Esophagus muscularis mucosa (tissue), 4 donors: ENCODE results near the gene GDF11. TPM values are rescaled to one million over a fixed set of nuclear protein-coding genes. Genes with fewer than 3 reads are reported as not detected.

ENCODE experiments used
- DNase-seq: peaks from one replicate; pipeline ENCODE4 v3.0.0-alpha.2; 2017; ENCODE audit errors: extremely low spot score
- H3K27ac ChIP-seq, 4 donors: fragments of 200-600 bp; sonication (generic); replicated peaks in 1 of 4; 1 replicate in 3 of 4; 2 replicates in 1 of 4; pipeline ENCODE4 v1.5.1; 2016 to 2019; ENCODE audit warnings: mild to moderate bottlenecking in 1 of 4
- H3K27me3 ChIP-seq, 4 donors: fragments of 200-600 bp; sonication (generic); one replicate each; pipeline versions ENCODE4 v1.5.1 to v1.6.0; 2016 to 2019
- H3K36me3 ChIP-seq, 4 donors: fragments of 200-600 bp; sonication (generic); one replicate each; pipeline ENCODE4 v1.5.1; 2016 to 2019
- H3K4me1 ChIP-seq, 4 donors: fragments of 200-600 bp; sonication (generic); one replicate each; pipeline ENCODE4 v1.5.1; 2016 to 2019
- H3K4me3 ChIP-seq, 4 donors: fragments of 200-600 bp; sonication (generic); 1 replicate in 2 of 4; 2 replicates in 2 of 4; pipeline ENCODE4 v1.5.1; 2016 to 2019; ENCODE audit warnings: mild to moderate bottlenecking in 4 of 4, moderate library complexity in 1 of 4
- H3K9me3 ChIP-seq, 4 donors: fragments of 200-600 bp; sonication (generic); 1 replicate in 3 of 4; 2 replicates in 1 of 4; pipeline ENCODE4 v1.5.1; 2016 to 2019
- EP300 ChIP-seq: sonication (generic); formaldehyde crosslinking; IDR thresholded peaks from one replicate; pipeline ENCODE4 v1.6.1; 2017; ENCODE audit warnings: antibody characterized with exemption
- POLR2A ChIP-seq: fragments of 450-650 bp; IDR thresholded peaks from one replicate; pipeline ENCODE4 v1.6.1; 2017; ENCODE audit warnings: antibody characterized with exemption, moderate library complexity, mild to moderate bottlenecking, low read depth
- POLR2AphosphoS5 ChIP-seq, 2 donors: sonication (generic); formaldehyde crosslinking; IDR thresholded peaks; one replicate each; pipeline ENCODE4 v1.6.1; 2017; ENCODE audit warnings: antibody characterized with exemption in 2 of 2
- WGBS: methylation state at CpG from one replicate; pipeline ENCODE4 v1.1.5; 2018; 5-methylcytosine and 5-hydroxymethylcytosine counted together
- intact Hi-C: fragments of 100-400 bp; cut with DNase I; formaldehyde crosslinking; loops from one replicate; pipeline ENCODE4 v1.15.1; 2023
- total RNA-seq, 4 donors: library from RNA; depleted of rRNA; stranded (reverse); fragments of >200 nt; gene quantifications; one replicate each; pipeline versions ENCODE4 v1.1.0 to v1.2.1, GENCODE V29; 2016
- TF ChIP-seq, protein P1 (sequence below), 3 experiments: fragments of 200-600 bp in 2 of 3; fragments of 450-650 bp in 1 of 3; sonication (generic) in 2 of 3; IDR thresholded peaks; one replicate each; pipeline ENCODE4 v1.5.1; 2017 to 2019; ENCODE audit warnings: antibody characterized with exemption in 3 of 3, mild to moderate bottlenecking in 2 of 3, moderate library complexity in 1 of 3

GDF11 gene
- total RNA-seq, 4 donors from 2014 or later: 1.7 to 9.0 (median 4.9) TPM

DNA sequence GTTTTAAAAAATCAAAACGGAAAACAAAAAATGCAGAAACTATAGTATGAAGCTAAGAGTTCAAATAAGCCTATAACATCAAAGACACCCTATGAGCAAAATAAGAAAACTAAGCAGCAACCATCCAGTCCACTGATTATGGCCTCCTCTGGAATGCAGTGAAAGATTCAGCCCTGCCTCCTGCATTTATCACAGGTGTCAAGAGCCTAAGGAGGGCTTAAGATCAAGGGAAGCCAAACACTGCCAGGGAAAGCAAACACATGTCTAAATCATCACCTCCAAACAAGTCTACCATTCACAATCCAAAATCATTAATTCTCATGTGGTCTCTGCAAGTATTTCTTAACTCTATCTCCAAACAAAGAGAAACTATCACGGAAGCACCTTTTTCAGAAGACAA, 46.2 kb downstream of the GDF11 start:
- Histone ChIP-seq H3K27ac (no peak overlapping the region), H3K36me3 (peaks cover 49 to 93% (median 78%) of the 10 kb centered on the region in 4 donors), H3K4me3 (no peak overlapping the region), H3K27me3 (no peaks in the 10 kb centered on the region), H3K4me1 (no peaks in the 10 kb centered on the region), H3K9me3 (no peaks in the 10 kb centered on the region)
- TF ChIP-seq POLR2AphosphoS5 (IDR thresholded peaks at IDR 0.05) (no peak), EP300 (no peak), POLR2A (no peak)
- TF ChIP-seq, protein P1, sequence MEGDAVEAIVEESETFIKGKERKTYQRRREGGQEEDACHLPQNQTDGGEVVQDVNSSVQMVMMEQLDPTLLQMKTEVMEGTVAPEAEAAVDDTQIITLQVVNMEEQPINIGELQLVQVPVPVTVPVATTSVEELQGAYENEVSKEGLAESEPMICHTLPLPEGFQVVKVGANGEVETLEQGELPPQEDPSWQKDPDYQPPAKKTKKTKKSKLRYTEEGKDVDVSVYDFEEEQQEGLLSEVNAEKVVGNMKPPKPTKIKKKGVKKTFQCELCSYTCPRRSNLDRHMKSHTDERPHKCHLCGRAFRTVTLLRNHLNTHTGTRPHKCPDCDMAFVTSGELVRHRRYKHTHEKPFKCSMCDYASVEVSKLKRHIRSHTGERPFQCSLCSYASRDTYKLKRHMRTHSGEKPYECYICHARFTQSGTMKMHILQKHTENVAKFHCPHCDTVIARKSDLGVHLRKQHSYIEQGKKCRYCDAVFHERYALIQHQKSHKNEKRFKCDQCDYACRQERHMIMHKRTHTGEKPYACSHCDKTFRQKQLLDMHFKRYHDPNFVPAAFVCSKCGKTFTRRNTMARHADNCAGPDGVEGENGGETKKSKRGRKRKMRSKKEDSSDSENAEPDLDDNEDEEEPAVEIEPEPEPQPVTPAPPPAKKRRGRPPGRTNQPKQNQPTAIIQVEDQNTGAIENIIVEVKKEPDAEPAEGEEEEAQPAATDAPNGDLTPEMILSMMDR (IDR thresholded peaks at IDR 0.05): no peak
- intact Hi-C loops: no loop called here
- 89% methylated on average over 2 of the region's 2 CpGs for WGBS
- DNase-seq: no peak

DNA sequence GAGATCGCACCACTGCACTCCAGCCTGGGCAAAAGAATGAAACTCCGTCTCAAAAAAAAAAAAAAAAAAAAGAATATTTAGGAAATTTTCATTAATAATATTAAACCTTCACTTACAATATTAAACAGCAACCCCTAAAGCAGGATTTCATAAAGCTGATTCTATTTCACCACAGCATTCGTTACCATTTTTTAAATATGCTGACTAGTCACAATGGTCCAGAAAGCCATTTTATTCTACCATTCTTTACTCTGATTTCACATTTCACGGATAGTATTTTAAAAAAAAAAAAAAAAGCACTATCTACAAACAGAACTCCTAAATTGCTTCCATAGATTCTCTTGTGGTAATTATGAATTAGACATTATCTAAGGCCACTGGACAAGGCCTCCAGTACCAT, 47.0 kb downstream of the GDF11 start:
- 82% methylated on average over 4 of the region's 4 CpGs for WGBS
- TF ChIP-seq EP300: no peak
- no peak for TF ChIP-seq POLR2A
- TF ChIP-seq, protein P1 (IDR thresholded peaks at IDR 0.05): no peak
- TF ChIP-seq POLR2AphosphoS5 (IDR thresholded peaks at IDR 0.05): no peak
- H3K4me3 ChIP-seq: no peak overlapping the region
- intact Hi-C loops: no loop called here
- peaks cover 55 to 93% (median 78%) of the 10 kb centered on the region in 4 donors for H3K36me3 ChIP-seq
- no peaks in the 10 kb centered on the region for H3K4me1 ChIP-seq
- no peaks in the 10 kb centered on the region for H3K9me3 ChIP-seq
- no peaks in the 10 kb centered on the region for H3K27me3 ChIP-seq
- no peak for DNase-seq
- H3K27ac ChIP-seq: no peak overlapping the region

DNA sequence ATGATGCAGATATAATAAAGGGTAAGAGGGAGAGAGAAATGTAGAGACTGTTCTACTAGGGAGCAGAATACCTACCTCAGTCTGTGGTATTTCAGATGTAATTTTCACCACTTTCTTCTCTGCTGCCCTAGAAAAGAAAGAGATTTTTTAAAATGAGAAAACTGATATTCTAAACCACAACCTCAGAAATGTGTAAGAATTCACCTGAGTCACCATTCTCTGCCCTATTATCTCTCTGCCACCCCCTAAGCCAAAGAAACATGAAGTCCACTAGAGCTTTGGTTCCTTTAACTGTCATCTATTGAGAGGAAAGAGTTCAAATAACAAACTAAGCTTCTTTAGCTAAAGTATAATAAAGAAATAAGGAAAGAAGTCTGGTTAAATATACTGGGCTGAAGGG, 53.0 kb downstream of the GDF11 start:
- Histone ChIP-seq H3K27me3 (no peaks in the 10 kb centered on the region), H3K36me3 (peaks cover 42 to 93% (median 71%) of the 10 kb centered on the region in 4 donors), H3K4me1 (peaks cover 0 to 9% (median 0%) of the 10 kb centered on the region in 4 donors), H3K27ac (no peak overlapping the region), H3K9me3 (no peaks in the 10 kb centered on the region), H3K4me3 (no peak overlapping the region)
- TF ChIP-seq, protein P1 (IDR thresholded peaks at IDR 0.05): no peak
- TF ChIP-seq POLR2A (no peak), POLR2AphosphoS5 (IDR thresholded peaks at IDR 0.05) (no peak), EP300 (no peak)
- intact Hi-C loops: loop anchor here (5.0 kb wide), 1 partner anchor 49 kb away; no protein-coding TSS in a partner anchor
- DNase-seq: no peak

DNA sequence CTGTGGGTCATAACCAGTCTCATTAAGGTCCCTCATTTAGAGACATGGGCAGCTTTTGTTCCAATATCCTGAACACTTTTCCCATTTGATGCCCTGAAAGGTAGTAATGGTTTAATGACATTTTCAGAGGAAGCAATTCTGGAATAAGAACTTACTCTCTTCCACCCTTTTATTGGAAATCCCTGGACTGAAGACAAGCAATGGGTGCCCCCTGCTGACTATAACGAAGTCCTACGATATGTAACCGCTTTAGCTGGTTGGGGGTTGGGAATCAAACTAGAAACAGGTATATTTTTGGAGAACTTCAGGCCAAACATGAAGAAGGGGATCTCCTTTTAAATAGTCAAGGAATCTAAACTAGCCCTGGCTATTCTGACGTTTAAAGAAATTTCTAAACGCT, 54.1 kb downstream of the GDF11 start:
- peaks cover 42 to 97% (median 77%) of the 10 kb centered on the region in 4 donors for H3K36me3 ChIP-seq
- no peak overlapping the region for H3K4me3 ChIP-seq
- TF ChIP-seq POLR2AphosphoS5 (IDR thresholded peaks at IDR 0.05): no peak
- TF ChIP-seq, protein P1 (IDR thresholded peaks at IDR 0.05): peak in 2 of 3 experiments; percentile 43 to 49
- H3K9me3 ChIP-seq: no peaks in the 10 kb centered on the region
- 50% methylated on average over 5 of the region's 5 CpGs for WGBS
- no peak for DNase-seq
- intact Hi-C loops: loop anchor here (5.0 kb wide), 1 partner anchor 50 kb away; no protein-coding TSS in a partner anchor
- no peaks in the 10 kb centered on the region for H3K27me3 ChIP-seq
- no peak overlapping the region for H3K27ac ChIP-seq
- peaks cover 0 to 9% (median 0%) of the 10 kb centered on the region in 4 donors for H3K4me1 ChIP-seq

DNA sequence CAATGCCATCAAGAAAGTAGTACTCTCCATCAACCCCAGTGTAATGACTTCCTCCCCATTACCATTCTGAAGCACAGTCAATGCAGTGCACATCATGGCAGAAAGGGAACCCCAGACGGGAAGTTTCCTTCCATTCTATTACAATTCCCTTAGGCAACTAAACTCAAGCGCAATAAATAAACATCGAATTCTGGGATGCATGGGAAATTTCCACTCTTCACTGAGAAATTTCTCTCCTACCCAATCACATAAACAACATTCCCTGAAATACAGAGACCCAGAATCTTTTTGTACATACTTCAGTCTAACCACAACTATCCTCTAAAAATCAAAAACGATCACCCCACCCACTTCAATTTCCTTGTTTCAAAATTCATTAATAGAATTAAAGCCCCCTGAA, 54.6 kb downstream of the GDF11 start:
- H3K27me3 ChIP-seq: no peaks in the 10 kb centered on the region
- no peak for TF ChIP-seq POLR2A
- TF ChIP-seq POLR2AphosphoS5 (IDR thresholded peaks at IDR 0.05): no peak
- no peak for TF ChIP-seq EP300
- TF ChIP-seq, protein P1 (IDR thresholded peaks at IDR 0.05): no peak
- intact Hi-C loops: loop anchor here (5.0 kb wide), 1 partner anchor 50 kb away; no protein-coding TSS in a partner anchor
- no peaks in the 10 kb centered on the region for H3K9me3 ChIP-seq
- H3K36me3 ChIP-seq: peaks cover 42 to 96% (median 77%) of the 10 kb centered on the region in 4 donors
- H3K4me1 ChIP-seq: peaks cover 0 to 9% (median 0%) of the 10 kb centered on the region in 4 donors
- no peak for DNase-seq
- 72% methylated on average over 4 of the region's 4 CpGs for WGBS
- no peak overlapping the region for H3K4me3 ChIP-seq
- H3K27ac ChIP-seq: no peak overlapping the region
